ENCODE results near the gene MASP1.

DNA sequence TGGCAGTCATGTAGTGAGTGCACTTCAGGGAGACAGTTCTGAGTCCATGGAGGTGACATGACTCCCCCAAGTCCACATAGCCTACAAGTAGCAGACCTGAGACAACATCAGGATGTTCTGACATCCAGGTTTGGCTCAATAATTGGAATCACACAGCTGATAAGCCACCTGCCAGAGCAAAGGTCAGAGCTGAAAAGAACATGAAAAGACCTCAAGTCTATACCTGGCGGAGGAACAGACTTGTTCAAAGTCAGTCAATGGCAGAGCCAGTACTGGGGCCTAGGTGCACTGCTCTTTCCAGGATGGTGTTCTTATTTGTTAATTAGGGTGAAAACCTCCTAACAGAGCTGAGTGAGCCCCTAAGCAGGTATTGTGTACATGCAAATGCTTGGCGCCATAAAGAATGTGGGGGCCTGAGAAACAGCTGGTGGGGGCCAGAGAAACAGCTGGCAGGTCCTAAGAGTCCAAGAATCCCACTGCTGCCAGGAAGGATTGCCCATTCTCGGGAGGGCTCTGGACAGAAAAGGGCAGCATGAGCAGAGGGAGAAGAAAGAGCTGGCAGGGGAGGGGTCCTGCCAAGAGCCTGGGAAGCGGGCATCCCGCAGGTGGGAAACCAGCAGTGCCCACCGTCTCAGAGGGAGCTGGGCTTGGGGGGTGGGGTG is 17.1 kb downstream of the MASP1 start:
- no peak for TF ChIP-seq EZH2 (IDR thresholded peaks at IDR 0.05; ENCODE audit: low read length)
- TF ChIP-seq, protein P1, sequence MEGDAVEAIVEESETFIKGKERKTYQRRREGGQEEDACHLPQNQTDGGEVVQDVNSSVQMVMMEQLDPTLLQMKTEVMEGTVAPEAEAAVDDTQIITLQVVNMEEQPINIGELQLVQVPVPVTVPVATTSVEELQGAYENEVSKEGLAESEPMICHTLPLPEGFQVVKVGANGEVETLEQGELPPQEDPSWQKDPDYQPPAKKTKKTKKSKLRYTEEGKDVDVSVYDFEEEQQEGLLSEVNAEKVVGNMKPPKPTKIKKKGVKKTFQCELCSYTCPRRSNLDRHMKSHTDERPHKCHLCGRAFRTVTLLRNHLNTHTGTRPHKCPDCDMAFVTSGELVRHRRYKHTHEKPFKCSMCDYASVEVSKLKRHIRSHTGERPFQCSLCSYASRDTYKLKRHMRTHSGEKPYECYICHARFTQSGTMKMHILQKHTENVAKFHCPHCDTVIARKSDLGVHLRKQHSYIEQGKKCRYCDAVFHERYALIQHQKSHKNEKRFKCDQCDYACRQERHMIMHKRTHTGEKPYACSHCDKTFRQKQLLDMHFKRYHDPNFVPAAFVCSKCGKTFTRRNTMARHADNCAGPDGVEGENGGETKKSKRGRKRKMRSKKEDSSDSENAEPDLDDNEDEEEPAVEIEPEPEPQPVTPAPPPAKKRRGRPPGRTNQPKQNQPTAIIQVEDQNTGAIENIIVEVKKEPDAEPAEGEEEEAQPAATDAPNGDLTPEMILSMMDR (optimal IDR thresholded peaks at IDR 0.05 in 1 of 3, IDR thresholded peaks at IDR 0.05 in 1 of 3, conservative IDR thresholded peaks at IDR 0.05 in 1 of 3; ENCODE audit: extremely low read depth in 1 of 3, insufficient read depth in 2 of 3, low read length in 3 of 3), result no peak
